Measurements from ENCODE around the gene CNOT6L.

- TF ChIP-seq CTCF (IDR thresholded peaks at IDR 0.05; ENCODE audit: low read length) = no peak
- no peak for TF ChIP-seq EZH2 (optimal IDR thresholded peaks at IDR 0.05; ENCODE audit: low read depth, low read length)
These were observed 47.6 kb downstream of the CNOT6L start for GRCh38 chr4:77771566-77771965.
